GM10847 (cell line): ENCODE measurements around the gene DFFB.

ENCODE experiments used
- POLR2A ChIP-seq: IDR thresholded peaks from 2 replicates; pipeline ENCODE4 v1.6.1; 2011; ENCODE audit not compliant: insufficient read length; ENCODE audit errors: extremely low read depth

Gene DFFB

DNA sequence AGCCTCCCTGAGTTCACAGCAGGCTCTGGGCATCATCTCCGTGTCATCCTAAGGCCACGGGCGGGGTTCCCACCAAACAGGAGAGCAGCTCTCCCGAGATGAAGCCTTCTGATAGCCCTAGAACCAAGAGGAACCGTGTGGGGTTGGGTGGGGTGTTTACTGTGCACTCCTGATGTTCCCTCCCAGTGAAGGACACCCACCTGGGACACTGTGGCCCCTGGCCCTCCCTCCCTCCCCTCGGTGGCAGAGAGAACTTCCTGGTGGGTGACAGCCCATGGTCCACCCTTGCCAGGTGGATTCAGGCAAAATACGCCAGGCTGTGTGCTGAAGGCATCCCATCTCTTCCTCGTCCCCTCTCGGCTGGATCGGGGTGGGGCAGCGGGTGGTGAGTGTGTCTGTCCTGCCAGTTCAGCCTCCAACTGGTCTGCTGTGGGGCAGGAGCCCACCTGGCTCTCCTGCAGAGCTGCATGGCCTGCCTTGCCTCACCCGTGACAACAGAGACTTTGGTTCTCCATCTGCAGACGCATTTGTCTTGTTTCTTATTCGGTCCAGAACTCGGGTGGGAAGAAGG, 58.4 kb downstream of the DFFB start:
- no peak for TF ChIP-seq POLR2A

DNA sequence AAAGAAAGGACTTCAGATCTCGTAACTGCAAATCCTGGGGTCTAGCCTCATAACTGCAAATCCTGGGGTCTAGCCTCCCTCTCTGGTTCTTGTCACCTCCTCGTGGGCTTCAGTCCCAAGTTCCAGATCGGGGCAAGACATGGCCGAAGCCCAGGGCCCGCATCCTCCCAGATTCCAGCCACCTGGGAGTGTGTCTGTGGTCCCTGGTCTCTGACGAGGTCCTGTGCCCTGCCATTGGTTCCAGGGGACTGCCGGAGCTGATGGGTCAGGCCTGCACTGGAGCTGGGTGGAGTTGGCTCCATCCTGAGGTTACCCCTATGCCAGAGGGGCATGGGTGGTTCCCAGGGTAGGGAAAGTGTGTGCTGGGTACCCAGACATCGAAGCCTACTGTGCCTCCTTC, 60.5 kb downstream of the DFFB start:
- no peak for TF ChIP-seq POLR2A

DNA sequence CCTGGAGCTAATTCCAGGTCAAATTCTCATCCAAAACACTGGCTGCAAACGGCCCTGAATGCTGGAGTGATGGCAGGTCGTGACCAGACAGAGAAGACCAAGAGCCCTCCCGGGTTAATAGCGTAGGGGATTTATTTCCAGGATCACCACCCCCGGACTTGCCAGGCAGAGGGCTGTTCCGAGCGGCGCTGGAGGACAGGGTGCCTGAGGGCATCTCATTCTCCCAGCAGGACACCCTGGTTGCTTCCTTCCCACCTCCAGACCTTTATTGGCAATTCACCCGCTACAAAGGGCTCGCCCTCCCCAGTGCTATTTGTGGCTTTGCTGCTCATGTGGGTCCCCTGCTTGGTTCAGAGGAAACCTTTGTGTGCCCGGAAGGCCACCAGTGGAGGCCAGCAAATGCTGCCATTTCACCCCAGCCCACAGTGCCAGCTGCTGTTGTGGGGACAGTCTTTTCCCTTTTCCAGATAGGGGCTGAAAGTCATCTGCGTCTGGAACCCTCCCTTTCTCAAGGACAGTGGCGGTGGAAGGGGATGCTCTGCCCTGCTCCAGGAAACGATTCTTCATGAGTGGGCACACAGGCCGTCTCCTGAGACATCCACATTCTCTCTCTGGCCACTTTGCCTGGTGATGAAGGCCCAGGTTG, 61.8 kb downstream of the DFFB start:
- no peak for TF ChIP-seq POLR2A

DNA sequence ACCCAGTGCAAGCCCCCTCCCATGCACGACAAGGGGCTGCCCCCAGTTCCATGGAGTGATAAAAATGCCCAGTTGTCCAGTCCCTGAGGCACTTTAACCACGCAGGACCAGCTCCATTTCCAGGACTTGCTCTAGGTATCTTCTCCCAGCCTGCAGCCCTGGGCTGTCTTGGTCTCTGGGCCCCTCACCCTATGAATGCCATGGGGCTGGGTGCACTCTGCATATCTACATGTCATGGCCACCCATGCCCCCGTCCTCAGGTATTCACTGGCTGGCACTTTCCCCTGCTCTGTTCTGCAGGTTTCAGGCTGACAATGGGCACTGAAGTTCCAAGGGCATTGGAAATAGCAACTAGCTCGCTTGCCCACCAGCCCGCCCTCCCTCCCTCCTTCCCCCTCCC, 62.4 kb downstream of the DFFB start:
- no peak for TF ChIP-seq POLR2A

DNA sequence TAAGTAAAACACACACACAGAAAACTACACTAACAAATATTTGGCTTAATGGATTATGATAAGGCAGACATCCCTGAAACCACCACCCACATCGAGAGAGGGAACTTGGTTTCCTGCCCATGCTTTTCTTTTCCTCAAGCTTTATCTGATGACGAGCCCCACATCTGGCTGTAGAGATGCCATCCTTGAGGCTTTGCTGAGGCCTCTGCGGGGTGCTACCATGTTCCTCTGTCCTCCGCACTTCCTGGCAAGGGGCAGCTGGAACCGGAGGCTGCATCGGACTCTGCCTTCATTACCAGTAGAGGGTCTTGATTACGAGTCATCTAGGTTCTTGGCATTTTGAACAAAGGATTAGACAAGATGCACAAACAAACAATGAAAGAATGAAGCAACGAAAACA, 64.5 kb downstream of the DFFB start:
- TF ChIP-seq POLR2A, result no peak

DNA sequence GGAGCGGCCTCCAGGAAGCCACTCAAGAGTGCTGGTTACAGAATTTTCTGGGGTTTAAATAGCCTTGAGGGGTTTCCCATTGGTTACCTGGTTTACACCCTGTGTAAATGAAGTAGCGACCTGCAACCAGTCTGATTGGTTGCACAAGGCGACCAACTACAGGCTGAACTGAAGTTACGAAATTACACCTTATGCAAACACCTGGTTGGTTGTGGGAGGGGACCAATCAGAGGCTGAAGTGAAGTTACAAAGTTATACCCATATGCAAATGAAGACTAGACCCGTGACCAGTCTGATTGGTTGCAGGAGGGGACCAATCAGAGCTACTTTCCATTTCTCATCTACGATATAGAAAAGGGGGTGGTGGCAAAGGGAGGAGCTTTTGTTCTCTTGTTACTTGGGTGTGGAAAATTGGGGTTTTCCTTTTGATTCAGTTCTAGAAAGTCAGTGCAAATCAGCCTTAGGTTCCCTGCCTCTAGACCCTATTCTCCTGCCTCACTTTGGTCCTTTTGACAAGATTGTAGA, 65.0 kb downstream of the DFFB start:
- TF ChIP-seq POLR2A, result no peak

DNA sequence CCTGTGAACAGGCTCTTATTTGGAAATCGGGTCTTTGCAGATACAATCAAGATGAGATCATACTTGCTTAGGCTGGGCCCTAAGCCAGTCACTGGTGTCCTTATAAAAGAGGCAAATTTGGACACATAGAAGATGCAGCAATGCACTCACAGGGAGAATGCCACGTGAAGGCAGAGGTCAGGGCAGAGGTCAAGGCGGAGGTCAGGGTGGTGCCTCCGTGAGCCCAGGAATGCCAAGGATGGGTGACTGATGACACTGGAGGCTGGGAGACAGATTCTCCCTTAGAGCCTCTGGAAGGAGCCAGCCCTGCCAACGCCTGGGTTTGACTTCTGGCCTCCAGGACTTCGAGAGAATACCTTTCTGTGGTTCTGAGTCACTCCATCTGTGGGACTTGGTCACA, 65.6 kb downstream of the DFFB start:
- no peak for TF ChIP-seq POLR2A

DNA sequence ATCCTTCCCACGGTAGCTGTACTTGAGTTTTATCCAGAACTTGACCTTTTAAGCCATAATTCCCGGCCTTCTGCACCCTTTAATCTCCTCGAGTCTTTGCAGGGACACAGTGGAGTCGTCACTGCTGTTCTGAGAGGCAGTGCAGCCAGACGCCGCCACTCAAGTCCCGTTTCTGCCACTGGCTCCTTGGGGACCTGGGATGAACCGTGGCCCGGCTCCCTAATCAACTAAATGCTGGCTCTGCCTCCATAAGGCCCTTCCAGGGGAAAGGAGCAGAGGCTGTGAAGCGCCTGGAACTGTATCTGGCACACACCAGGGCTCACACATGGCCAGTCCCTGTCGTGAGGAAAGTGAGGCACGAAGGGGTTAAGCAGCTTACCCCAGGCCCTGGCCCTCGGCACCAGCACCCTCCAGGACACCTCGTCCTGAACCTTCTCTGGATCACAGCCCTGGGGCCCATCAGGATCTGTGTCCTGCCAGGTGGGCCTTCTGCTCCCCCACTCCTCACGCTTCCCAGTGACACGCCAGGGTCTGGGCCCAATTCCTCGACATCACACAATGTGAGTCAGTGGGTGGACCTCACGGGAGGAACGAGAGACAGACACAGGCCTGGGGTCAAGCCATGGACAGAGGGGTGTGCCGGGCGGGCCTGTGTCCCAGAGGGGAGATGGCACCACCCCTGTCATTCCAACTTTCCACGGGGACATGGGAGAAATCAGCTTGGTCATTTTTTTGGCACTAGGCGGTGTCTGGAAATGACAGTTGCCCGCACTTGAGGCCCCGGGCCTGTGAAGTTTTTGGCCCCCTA, 66.3 kb downstream of the DFFB start:
- no peak for TF ChIP-seq POLR2A

DNA sequence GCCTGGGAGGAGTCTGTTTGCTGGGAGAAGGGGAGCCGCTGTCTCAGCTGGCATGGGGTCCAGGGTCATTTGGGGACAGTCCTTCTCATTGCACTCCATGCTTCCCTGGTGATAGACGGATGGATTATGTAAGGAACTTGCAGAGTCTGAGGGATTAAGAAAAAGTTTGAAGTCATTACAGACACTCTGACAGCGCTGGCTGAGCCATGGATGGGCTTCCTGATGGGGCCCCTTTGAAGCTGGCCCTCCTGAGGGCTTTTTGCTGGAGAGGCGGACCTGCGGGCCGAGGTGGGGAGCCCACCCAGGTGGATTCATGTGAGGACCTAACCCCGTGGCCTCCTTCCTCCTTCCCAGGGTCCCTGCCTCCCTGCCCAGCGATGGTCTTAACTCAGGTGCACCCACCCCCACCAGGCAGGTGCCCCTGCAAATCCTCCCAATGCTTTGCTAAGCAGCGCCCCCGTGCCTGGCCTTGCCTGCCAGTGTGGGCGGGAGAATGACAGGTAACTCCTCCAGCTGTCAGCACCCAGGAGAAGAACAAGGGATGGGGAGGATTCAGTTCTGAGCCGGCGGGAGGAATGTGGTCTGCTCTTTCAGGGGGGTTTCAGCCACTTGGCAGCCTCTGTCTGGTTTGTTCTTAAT, 67.0 kb downstream of the DFFB start:
- no peak for TF ChIP-seq POLR2A

DNA sequence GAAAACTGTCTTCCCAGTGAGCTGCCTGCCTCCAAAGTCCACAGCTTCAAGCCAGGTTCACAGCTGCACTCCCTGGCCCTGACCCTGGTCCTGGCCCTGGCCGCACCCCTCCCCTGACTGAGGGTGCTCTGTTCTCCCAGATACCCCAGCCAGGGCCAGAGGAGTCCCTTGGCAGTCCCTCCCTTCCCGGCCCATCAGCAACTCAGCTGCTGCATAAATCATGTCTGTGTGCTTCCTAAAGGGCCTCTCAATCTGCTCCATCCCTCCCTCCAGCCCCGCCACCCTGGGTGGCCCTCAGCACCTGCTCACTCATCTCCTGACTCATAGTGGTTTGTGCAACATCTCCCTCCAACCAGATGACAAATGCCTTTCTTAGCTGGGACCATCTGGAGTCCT, 67.5 kb downstream of the DFFB start:
- TF ChIP-seq POLR2A, result no peak

DNA sequence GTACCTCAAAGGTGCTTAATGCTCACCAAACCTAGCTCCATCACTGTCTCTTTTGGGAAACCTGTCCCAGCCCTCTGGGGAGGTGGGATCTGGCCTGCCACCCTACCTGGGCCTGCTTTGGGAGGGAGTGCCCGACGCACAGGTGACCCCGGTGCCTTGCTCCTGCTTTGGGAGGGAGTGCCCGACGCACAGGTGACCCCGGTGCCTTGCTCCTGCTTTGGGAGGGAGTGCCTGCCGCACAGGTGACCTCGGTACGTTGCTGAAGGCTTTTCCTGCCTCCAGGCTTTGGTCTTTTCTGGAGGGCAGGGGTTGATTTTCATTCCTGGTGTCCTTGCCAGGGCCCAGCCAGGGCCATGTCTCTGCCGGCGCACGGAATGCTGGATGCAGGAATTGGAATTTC, 68.0 kb downstream of the DFFB start:
- no peak for TF ChIP-seq POLR2A

DNA sequence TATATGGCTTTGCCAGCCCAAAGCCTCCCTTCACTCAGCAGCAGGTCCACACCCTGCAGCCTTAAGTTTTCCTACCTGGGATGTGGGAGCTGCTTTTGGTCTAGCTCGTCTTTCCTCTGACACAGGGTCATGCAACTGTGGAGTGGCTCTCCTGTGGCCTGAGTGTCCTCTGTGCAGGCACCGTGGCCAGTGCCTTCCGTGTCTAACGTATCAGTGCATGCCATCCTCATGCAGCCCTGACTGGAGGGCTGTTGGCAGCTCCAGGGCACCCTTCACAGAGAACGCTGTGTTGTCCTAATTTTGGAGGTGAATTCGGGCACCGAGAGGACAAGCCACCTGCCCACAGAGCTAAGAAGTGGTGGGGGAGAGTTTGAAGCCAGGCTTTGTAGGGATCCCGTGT, 68.5 kb downstream of the DFFB start:
- TF ChIP-seq POLR2A, result no peak

DNA sequence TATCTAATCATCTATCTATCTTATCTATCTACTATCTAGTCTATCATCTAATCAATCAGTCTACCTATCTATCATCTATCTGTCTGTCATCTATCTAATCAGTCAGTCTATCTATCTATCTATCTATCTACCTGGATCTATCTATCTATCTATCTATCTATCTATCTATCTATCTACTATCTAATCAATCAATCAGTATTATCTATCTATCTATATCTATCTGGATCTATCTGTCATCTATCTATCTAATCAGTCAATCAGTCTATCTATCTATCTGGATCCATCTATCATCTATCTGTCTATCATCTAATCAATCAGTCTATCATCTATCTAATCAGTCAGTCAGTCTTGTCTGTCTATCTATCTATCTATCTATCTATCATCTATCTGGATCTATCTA, 69.7 kb downstream of the DFFB start:
- no peak for TF ChIP-seq POLR2A

DNA sequence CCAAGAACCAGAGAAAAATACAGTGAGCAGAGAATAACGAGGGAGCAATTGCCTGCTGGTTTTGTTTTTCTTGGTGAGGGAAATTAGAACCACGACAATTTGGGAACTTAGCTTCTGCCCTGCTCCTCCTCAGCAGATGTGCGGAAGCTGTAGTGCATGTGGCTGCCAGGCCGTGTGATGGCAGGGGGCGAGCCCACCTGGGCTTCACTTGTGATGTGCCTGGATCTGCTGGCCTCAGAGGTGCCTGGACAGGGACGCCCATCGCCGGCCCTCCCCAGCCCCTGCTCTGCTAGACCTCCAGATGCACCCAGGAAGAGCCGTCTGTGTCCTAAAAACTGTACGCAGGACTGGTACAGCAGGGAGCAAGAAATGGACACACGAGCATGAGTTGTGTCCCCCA, 71.3 kb downstream of the DFFB start:
- TF ChIP-seq POLR2A, result no peak

DNA sequence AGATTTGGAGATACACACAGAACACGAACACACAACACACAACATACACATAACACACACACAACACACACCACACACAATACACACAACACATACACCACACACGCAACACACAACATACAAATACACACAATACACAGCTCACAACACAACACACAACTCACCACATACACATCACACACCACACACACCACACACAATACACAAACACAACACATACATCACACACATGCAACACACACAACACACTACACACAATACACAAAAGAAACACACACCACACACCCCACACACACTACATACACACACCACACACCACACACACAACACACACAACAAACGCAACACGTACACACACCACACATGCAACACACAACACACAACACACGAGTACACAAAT, 71.8 kb downstream of the DFFB start:
- no peak for TF ChIP-seq POLR2A
